H9 (cell line): ENCODE results near the gene CEP85L. TPM values are rescaled to one million over a fixed set of nuclear protein-coding genes. Genes with fewer than 3 reads are reported as not detected.

ENCODE experiments used
- DNase-seq: peaks from one replicate; pipeline ENCODE4 v3.0.0-alpha.2; 2017
- H2AFZ ChIP-seq: one replicate; pipeline ENCODE4 v1.6.1; 2013; ENCODE audit warnings: mild to moderate bottlenecking, low read length, control low read depth, moderate library complexity
- H2AK5ac ChIP-seq: 2 replicates; pipeline ENCODE4 v1.6.1; 2013; ENCODE audit warnings: low read length, control low read depth, mixed read lengths; ENCODE audit not compliant: insufficient read length
- H2BK120ac ChIP-seq: one replicate; pipeline ENCODE4 v1.6.1; 2013; ENCODE audit warnings: low read depth, mild to moderate bottlenecking, low read length, control low read depth, inconsistent platforms; ENCODE audit not compliant: poor library complexity, severe bottlenecking
- H2BK12ac ChIP-seq: 2 replicates; pipeline ENCODE4 v1.6.1; 2013; ENCODE audit warnings: low read length, control low read depth, mixed read lengths, low read depth; ENCODE audit not compliant: insufficient read length
- H2BK15ac ChIP-seq: 2 replicates; pipeline ENCODE4 v1.6.1; 2013; ENCODE audit warnings: low read depth, low read length, control low read depth
- H2BK20ac ChIP-seq: one replicate; pipeline ENCODE4 v1.6.1; 2013; ENCODE audit warnings: low read depth, mild to moderate bottlenecking, low read length, control low read depth, inconsistent platforms; ENCODE audit not compliant: poor library complexity, severe bottlenecking
- H2BK5ac ChIP-seq: 2 replicates; pipeline ENCODE4 v1.6.1; 2013; ENCODE audit warnings: low read length, control low read depth, mixed read lengths; ENCODE audit not compliant: insufficient read length
- H3K14ac ChIP-seq: 2 replicates; pipeline ENCODE4 v1.6.1; 2013; ENCODE audit warnings: low read length, control low read depth; ENCODE audit not compliant: insufficient read depth
- H3K18ac ChIP-seq: 2 replicates; pipeline ENCODE4 v1.6.1; 2013; ENCODE audit warnings: low read depth, mild to moderate bottlenecking, mixed read lengths, low read length, control low read depth; ENCODE audit not compliant: insufficient read length
- H3K23ac ChIP-seq: 2 replicates; pipeline ENCODE4 v1.6.1; 2013; ENCODE audit warnings: low read length, control low read depth, mixed read lengths, low read depth; ENCODE audit not compliant: insufficient read length
- H3K23me2 ChIP-seq: 2 replicates; pipeline ENCODE4 v1.6.1; 2013; ENCODE audit warnings: low read depth, mild to moderate bottlenecking, mixed read lengths, low read length, control low read depth; ENCODE audit not compliant: insufficient read length, poor library complexity, severe bottlenecking
- H3K27ac ChIP-seq: 2 replicates; pipeline ENCODE4 v1.5.1; 2013; ENCODE audit warnings: low read length, control low read depth, mixed read lengths, low read depth; ENCODE audit not compliant: insufficient read length
- H3K27me3 ChIP-seq: 2 replicates; pipeline ENCODE4 v1.6.1; 2013; ENCODE audit warnings: low read length, control low read depth, inconsistent platforms; ENCODE audit not compliant: insufficient read depth
- H3K4ac ChIP-seq: 2 replicates; pipeline ENCODE4 v1.6.1; 2013; ENCODE audit warnings: low read depth, mild to moderate bottlenecking, control low read depth, inconsistent platforms, low read length, moderate library complexity
- H3K4me1 ChIP-seq: 2 replicates; pipeline ENCODE4 v1.6.1; 2013; ENCODE audit warnings: low read length, control low read depth, inconsistent platforms; ENCODE audit not compliant: insufficient read depth
- H3K4me2 ChIP-seq: 2 replicates; pipeline ENCODE4 v1.6.1; 2013; ENCODE audit warnings: low read length, control low read depth, mixed read lengths; ENCODE audit not compliant: insufficient read length, insufficient read depth
- H3K56ac ChIP-seq: 2 replicates; pipeline ENCODE4 v1.6.1; 2013; ENCODE audit warnings: low read depth, mild to moderate bottlenecking, mixed read lengths, low read length, control low read depth; ENCODE audit not compliant: insufficient read length
- H3K79me1 ChIP-seq: 2 replicates; pipeline ENCODE4 v1.6.1; 2013; ENCODE audit warnings: low read depth, mild to moderate bottlenecking, moderate library complexity, low read length, control low read depth, inconsistent platforms; ENCODE audit not compliant: insufficient read depth, poor library complexity, severe bottlenecking
- H3K79me2 ChIP-seq: 2 replicates; pipeline ENCODE4 v1.6.1; 2013; ENCODE audit warnings: low read length, control low read depth, inconsistent platforms; ENCODE audit not compliant: insufficient read depth
- H3K9ac ChIP-seq: 2 replicates; pipeline ENCODE4 v1.6.1; 2013; ENCODE audit warnings: low read length, control low read depth, mixed read lengths; ENCODE audit not compliant: insufficient read length; ENCODE audit errors: extremely low read depth
- H3K9me3 ChIP-seq: one replicate; pipeline ENCODE4 v1.6.1; 2013; ENCODE audit warnings: low read depth, low read length, inconsistent platforms; ENCODE audit not compliant: control insufficient read depth
- H3T11ph ChIP-seq: one replicate; pipeline ENCODE4 v1.6.1; 2013; ENCODE audit warnings: mild to moderate bottlenecking, low read length, control low read depth, inconsistent platforms
- H4K20me1 ChIP-seq: one replicate; pipeline ENCODE4 v1.6.1; 2013; ENCODE audit not compliant: control insufficient read depth, insufficient read length, insufficient read depth
- H4K5ac ChIP-seq: 2 replicates; pipeline ENCODE4 v1.6.1; 2013; ENCODE audit warnings: low read depth, mild to moderate bottlenecking, mixed read lengths, low read length, control low read depth; ENCODE audit not compliant: insufficient read length
- H4K8ac ChIP-seq: replicated peaks from 2 replicates; pipeline ENCODE4 v1.6.1; 2013; ENCODE audit warnings: low read length, control low read depth, mixed read lengths, low read depth; ENCODE audit not compliant: insufficient read length
- H4K91ac ChIP-seq: 2 replicates; pipeline ENCODE4 v1.6.1; 2013; ENCODE audit warnings: low read depth, mild to moderate bottlenecking, moderate library complexity, mixed read lengths, low read length, control low read depth; ENCODE audit not compliant: insufficient read length
- H3K27ac Mint-ChIP-seq, 3 experiments: 2 replicates in 2 of 3; 3 replicates in 1 of 3; pipeline ENCODE4 v1.8.0; 2020 to 2021; ENCODE audit warnings: mixed read lengths in 3 of 3, mild to moderate bottlenecking in 1 of 3, moderate library complexity in 1 of 3
- H3K27me3 Mint-ChIP-seq: 2 replicates; pipeline ENCODE4 v1.8.0; 2021; ENCODE audit warnings: low read depth, mild to moderate bottlenecking, moderate library complexity, mixed read lengths
- H3K36me3 Mint-ChIP-seq, 3 experiments: 2 replicates in 2 of 3; 3 replicates in 1 of 3; pipeline ENCODE4 v1.8.0; 2020 to 2021; ENCODE audit warnings: low read depth in 3 of 3, mixed read lengths in 3 of 3; ENCODE audit not compliant: insufficient read depth in 1 of 3
- H3K4me1 Mint-ChIP-seq, 2 experiments: 2 replicates each; pipeline ENCODE4 v1.8.0; 2020; ENCODE audit warnings: mixed read lengths in 2 of 2
- H3K4me3 Mint-ChIP-seq, 2 experiments: 2 replicates in 1 of 2; 3 replicates in 1 of 2; pipeline ENCODE4 v1.8.0; 2020 to 2021; ENCODE audit warnings: mild to moderate bottlenecking in 2 of 2, mixed read lengths in 2 of 2, moderate library complexity in 1 of 2
- H3K9me3 Mint-ChIP-seq, 2 experiments: 2 replicates in 1 of 2; 3 replicates in 1 of 2; pipeline ENCODE4 v1.8.0; 2020; ENCODE audit warnings: mild to moderate bottlenecking in 2 of 2, mixed read lengths in 2 of 2, moderate library complexity in 1 of 2
- WGBS: extraction: QIAGEN DNeasy Blood & Tissue Kit; methylation state at CpG from one replicate; pipeline ENCODE4 v1.1.7; 2013; ENCODE audit warnings: missing lambda C conversion rate, low lambda C conversion rate, mixed read lengths; ENCODE audit not compliant: insufficient read length; ENCODE audit errors: extremely low coverage; 5-methylcytosine and 5-hydroxymethylcytosine counted together
- total RNA-seq: library from RNA; stranded (reverse); gene quantifications from 2 replicates; pipeline ENCODE4 v1.2.1, GENCODE V29; 2021
- TF ChIP-seq, protein P1 (sequence below): fragments of 200-600 bp; sonication (generic); conservative IDR thresholded peaks from 3 replicates; pipeline ENCODE4 v1.8.0; 2021; ENCODE audit warnings: antibody characterized with exemption, mild to moderate bottlenecking

Gene CEP85L
- total RNA-seq, 1 experiment from 2014 or later: 3.8 TPM

DNA sequence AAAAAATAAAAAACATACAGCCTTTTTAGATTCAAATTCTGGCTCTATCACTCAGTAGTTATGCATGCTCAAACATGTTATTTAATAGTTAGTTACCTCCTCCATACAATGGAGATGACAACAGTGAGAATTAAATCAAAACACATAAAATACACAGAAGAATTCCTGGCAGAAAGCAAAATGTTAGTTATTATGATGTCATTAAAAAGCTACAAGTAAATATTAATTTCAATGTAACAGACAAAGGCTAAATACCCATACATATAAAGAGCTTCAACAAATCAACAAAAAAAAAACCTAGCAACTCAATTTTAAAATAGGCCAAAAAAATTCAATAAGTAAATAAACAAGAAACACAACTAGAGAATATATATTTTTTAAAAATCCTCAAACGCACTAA lies 81.9 kb downstream of the CEP85L start:
- H4K5ac ChIP-seq: no peak overlapping the region

More for the DNA sequence above, 81.9 kb downstream of the CEP85L start:
- Histone ChIP-seq H2BK15ac (no peak overlapping the region), H3K79me2 (no peaks in the 10 kb centered on the region), H4K8ac (no peak overlapping the region), H3K14ac (no peak overlapping the region), H2BK5ac (no peak overlapping the region), H2AFZ (no peak overlapping the region), H3K4me1 (peaks cover 3% of the 10 kb centered on the region; the same call in 1 of the 2 replicates), H3T11ph (no peak overlapping the region), H3K27me3 (no peaks in the 10 kb centered on the region), H3K56ac (no peak overlapping the region), H2BK120ac (no peak overlapping the region), H3K4ac (no peak overlapping the region), H3K79me1 (peaks cover 3% of the 10 kb centered on the region), H2AK5ac (no peak overlapping the region), H3K23me2 (no peaks in the 10 kb centered on the region), H4K91ac (no peak overlapping the region), H3K9me3 (peaks cover under 1% of the 10 kb centered on the region), H3K9ac (no peak overlapping the region), H2BK20ac (no peak overlapping the region), H3K23ac (no peak overlapping the region), H3K18ac (no peak overlapping the region), H4K20me1 (no peaks in the 10 kb centered on the region), H3K4me2 (no peak overlapping the region), H3K27ac (no peak overlapping the region), H2BK12ac (no peak overlapping the region)
- Mint-ChIP-seq H3K9me3 (peaks cover 9 to 11% of the 10 kb centered on the region in 2 experiments), H3K36me3 (peaks cover 6 to 12% (median 8%) of the 10 kb centered on the region in 3 experiments), H3K4me1 (peaks cover 9 to 12% of the 10 kb centered on the region in 2 experiments), H3K27me3 (no peaks in the 10 kb centered on the region), H3K4me3 (no peak overlapping the region), H3K27ac (no peak overlapping the region)
- DNase-seq: no peak
- no CpG with 5 or more reads among the region's 1 CpG for WGBS
- TF ChIP-seq, protein P1, sequence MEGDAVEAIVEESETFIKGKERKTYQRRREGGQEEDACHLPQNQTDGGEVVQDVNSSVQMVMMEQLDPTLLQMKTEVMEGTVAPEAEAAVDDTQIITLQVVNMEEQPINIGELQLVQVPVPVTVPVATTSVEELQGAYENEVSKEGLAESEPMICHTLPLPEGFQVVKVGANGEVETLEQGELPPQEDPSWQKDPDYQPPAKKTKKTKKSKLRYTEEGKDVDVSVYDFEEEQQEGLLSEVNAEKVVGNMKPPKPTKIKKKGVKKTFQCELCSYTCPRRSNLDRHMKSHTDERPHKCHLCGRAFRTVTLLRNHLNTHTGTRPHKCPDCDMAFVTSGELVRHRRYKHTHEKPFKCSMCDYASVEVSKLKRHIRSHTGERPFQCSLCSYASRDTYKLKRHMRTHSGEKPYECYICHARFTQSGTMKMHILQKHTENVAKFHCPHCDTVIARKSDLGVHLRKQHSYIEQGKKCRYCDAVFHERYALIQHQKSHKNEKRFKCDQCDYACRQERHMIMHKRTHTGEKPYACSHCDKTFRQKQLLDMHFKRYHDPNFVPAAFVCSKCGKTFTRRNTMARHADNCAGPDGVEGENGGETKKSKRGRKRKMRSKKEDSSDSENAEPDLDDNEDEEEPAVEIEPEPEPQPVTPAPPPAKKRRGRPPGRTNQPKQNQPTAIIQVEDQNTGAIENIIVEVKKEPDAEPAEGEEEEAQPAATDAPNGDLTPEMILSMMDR: no peak
